Lung (tissue), 12 donors: ENCODE results near the gene COL4A6. TPM values are rescaled to one million over a fixed set of nuclear protein-coding genes. Genes with fewer than 3 reads are reported as not detected.

ENCODE experiments used
- ATAC-seq: fragments of 200-7000 bp; cut with Tn5 transposase; one replicate; pipeline ENCODE4 v1.9.1; 2020; ENCODE audit warnings: moderate number of reproducible peaks; ENCODE audit not compliant: insufficient read depth, low FRiP score
- DNase-seq, 3 donors: peaks; one replicate each; pipeline ENCODE4 v3.0.0-alpha.2; 2013 to 2017
- H3K27ac ChIP-seq, 2 donors: one replicate each; pipeline ENCODE4 v1.5.1; 2013; ENCODE audit warnings: mild to moderate bottlenecking in 2 of 2, moderate library complexity in 2 of 2, control low read depth in 1 of 2, inconsistent platforms in 1 of 2, low read depth in 1 of 2, low read length in 1 of 2
- H3K27me3 ChIP-seq, 3 donors: one replicate each; pipeline ENCODE4 v1.5.1; 2013; ENCODE audit warnings: low read length in 2 of 3; ENCODE audit not compliant: control insufficient read depth in 3 of 3, insufficient read depth in 3 of 3
- H3K36me3 ChIP-seq, 4 donors: one replicate each; pipeline ENCODE4 v1.5.1; 2013; ENCODE audit warnings: low read length in 4 of 4, mild to moderate bottlenecking in 1 of 4, moderate library complexity in 1 of 4; ENCODE audit not compliant: control insufficient read depth in 4 of 4, insufficient read depth in 4 of 4
- H3K4me1 ChIP-seq, 5 donors: one replicate each; pipeline ENCODE4 v1.5.1; 2013; ENCODE audit warnings: low read length in 5 of 5, mild to moderate bottlenecking in 2 of 5, moderate library complexity in 1 of 5; ENCODE audit not compliant: control insufficient read depth in 5 of 5, insufficient read depth in 5 of 5
- H3K4me3 ChIP-seq: one replicate; pipeline ENCODE4 v1.5.1; 2013; ENCODE audit warnings: mild to moderate bottlenecking, control low read depth, moderate library complexity
- H3K9ac ChIP-seq, 2 donors: one replicate each; pipeline ENCODE4 v1.5.1; 2013; ENCODE audit warnings: low read length in 2 of 2, control low read depth in 1 of 2; ENCODE audit not compliant: insufficient read depth in 1 of 2
- H3K9me3 ChIP-seq, 4 donors: one replicate each; pipeline ENCODE4 v1.5.1; 2013; ENCODE audit warnings: low read length in 3 of 4, mild to moderate bottlenecking in 1 of 4, moderate library complexity in 1 of 4; ENCODE audit not compliant: control insufficient read depth in 4 of 4, insufficient read depth in 3 of 4
- CTCF ChIP-seq: IDR thresholded peaks from 2 replicates; pipeline ENCODE4 v1.5.1; 2012; ENCODE audit warnings: mild to moderate bottlenecking; ENCODE audit errors: control extremely low read depth, extremely low read depth
- WGBS, 2 donors: extraction: QIAGEN DNeasy Blood & Tissue Kit; methylation state at CpG; one replicate each; pipeline ENCODE4 v1.1.7; 2013; 5-methylcytosine and 5-hydroxymethylcytosine counted together
- polyA plus RNA-seq, 2 donors: library from polyadenylated mRNA; stranded (reverse); fragments of 200-250 nt; gene quantifications; one replicate each; pipeline ENCODE4 v1.2.1, GENCODE V29; 2013
- total RNA-seq, 2 donors: library from RNA; depleted of rRNA in 1 of 2; stranded (reverse); fragments of >200 nt in 1 of 2; gene quantifications; one replicate each; pipeline ENCODE4 v1.2.1, GENCODE V29; 2014 to 2021
- donor health status: control.
- donor health status: control.
- donor health status: Bipolar disorder and iron deficiency.
- donor health status: healthy.
- donor health status: DM: yes; HTN: yes; CAD: no.

Gene COL4A6
- total and polyA plus RNA-seq, 4 donors, result 0.57 to 16.7 (median 1.6) TPM

GRCh38 chrX:108186811-108187210, 251.4 kb downstream of the COL4A6 start:
- TF ChIP-seq CTCF, result no peak
- no peak overlapping the region for H3K4me3 ChIP-seq
- WGBS, 2 donors, result 40 to 80% methylated on average over 4 of the region's 4 CpGs
- H3K36me3 ChIP-seq, result no peaks in the 10 kb centered on the region
- no peak for ATAC-seq
- peaks cover 5 to 32% (median 9%) of the 10 kb centered on the region in 3 donors for H3K27me3 ChIP-seq
- H3K9ac ChIP-seq, result no peak overlapping the region
- no peaks in the 10 kb centered on the region for H3K4me1 ChIP-seq
- DNase-seq, result no peak
- no peak overlapping the region for H3K27ac ChIP-seq
- peaks cover 0 to 2% (median 0%) of the 10 kb centered on the region in 4 donors for H3K9me3 ChIP-seq

- H3K9me3 ChIP-seq, result no peaks in the 10 kb centered on the region
- no peak for TF ChIP-seq CTCF
- WGBS, 2 donors, result 76 to 88% methylated on average over 7 of the region's 7 CpGs
Observed at GRCh38 chrX:108178143-108178498, 260.1 kb downstream of the COL4A6 start.

GRCh38 chrX:108177351-108178142, 260.7 kb downstream of the COL4A6 start:
- no peak for TF ChIP-seq CTCF
- 71 to 88% methylated on average over 8 of the region's 8 CpGs for WGBS, 2 donors

More at GRCh38 chrX:108178143-108178498, 260.1 kb downstream of the COL4A6 start:
- H3K4me3 ChIP-seq, result no peak overlapping the region
- ATAC-seq (no peak), DNase-seq (no peak)
- H3K27me3 ChIP-seq, result peaks cover 4 to 35% (median 9%) of the 10 kb centered on the region in 3 donors
- no peak overlapping the region for H3K9ac ChIP-seq
- no peaks in the 10 kb centered on the region for H3K36me3 ChIP-seq
- no peaks in the 10 kb centered on the region for H3K4me1 ChIP-seq
- no peak overlapping the region for H3K27ac ChIP-seq

More at GRCh38 chrX:108177351-108178142, 260.7 kb downstream of the COL4A6 start:
- no peak overlapping the region for H3K27ac ChIP-seq
- H3K27me3 ChIP-seq, result peaks cover 4 to 38% (median 9%) of the 10 kb centered on the region in 3 donors
- no peaks in the 10 kb centered on the region for H3K4me1 ChIP-seq
- DNase-seq (no peak), ATAC-seq (no peak)
- no peak overlapping the region for H3K4me3 ChIP-seq
- H3K9me3 ChIP-seq, result no peaks in the 10 kb centered on the region
- H3K36me3 ChIP-seq, result no peaks in the 10 kb centered on the region
- H3K9ac ChIP-seq, result no peak overlapping the region
